ENCODE data around the gene TVP23A.
A peak's percentile ranks its signal among the peaks of the same experiment; 100 is the strongest.

Gene TVP23A

DNA sequence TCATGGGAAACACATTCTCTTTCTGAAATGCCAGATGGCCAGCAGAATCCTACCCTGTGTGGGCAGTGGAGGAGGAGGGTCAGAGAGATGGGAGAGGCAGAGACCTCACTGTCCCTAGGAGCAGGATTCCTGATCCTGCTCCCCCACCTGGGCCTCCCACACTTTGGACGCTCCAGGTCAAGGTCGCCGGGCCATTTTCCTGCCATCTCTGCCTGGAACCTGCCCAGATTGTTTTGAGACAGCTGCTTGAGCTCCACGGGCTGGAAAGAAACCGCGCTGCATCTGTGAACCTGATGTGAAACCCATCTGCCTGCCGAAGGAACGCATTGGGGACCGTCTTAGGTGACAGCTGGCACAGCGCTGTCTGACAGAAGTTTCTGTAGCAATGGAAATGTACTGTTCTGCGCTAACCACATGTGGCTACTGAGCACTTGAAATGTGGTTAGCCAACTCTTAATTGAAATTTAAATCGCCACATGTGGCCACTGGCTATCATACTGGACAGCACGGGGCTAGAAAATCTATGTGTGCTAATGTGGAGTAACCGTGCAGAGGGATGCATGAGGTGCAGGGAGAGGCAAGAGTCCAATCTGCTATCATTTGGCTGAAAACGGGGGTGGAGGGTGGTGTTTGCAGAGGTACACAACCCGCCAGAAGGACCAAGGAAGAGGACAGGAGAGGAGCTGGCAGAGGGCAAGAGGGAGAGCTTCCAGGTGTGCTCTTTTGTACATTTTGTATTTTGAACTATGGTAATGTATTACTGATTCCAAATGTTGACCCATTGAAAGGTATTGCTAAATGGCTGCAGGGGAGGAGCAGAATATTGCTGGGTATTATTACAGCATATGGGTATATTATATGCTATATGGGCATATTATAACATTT lies 90.3 kb downstream of the TVP23A start:
- no peaks in the 10 kb centered on the region for H3K36me3 ChIP-seq (ENCODE audit: insufficient read depth, insufficient read length, low read length)
- no peaks in the 10 kb centered on the region for H3K27me3 ChIP-seq (ENCODE audit: insufficient read depth, insufficient read length)
- peaks cover 2% of the 10 kb centered on the region for H3K4me1 ChIP-seq (ENCODE audit: insufficient read depth, insufficient read length)
- peak overlapping the region; percentile 5 for H3K9ac ChIP-seq (ENCODE audit: insufficient read length, low read depth)
- TF ChIP-seq YY1 (IDR thresholded peaks at IDR 0.05; ENCODE audit: insufficient read depth, insufficient read length) (no peak), ZNF274 (IDR thresholded peaks at IDR 0.05; ENCODE audit: low read depth, low read length) (no peak)
- H3K4me3 ChIP-seq (ENCODE audit: insufficient read length, low read depth), result no peak overlapping the region
- no peak for DNase-seq (ENCODE audit: low read depth, low spot score)
- peaks cover 4% of the 10 kb centered on the region for H3K9me3 ChIP-seq (ENCODE audit: insufficient read depth, low read length)

All from NT2/D1 (cell line).